OCI-LY1 (cell line): Measurements from ENCODE around the gene ACOT12.
"Not testable (repeated sequence)": the region's sequence is repeated elsewhere in the genome, so short reads cannot be mapped to it uniquely, and the experiment has no call there.

Source experiments
- H2AFZ ChIP-seq: fragments of 200-600 bp; sonication (generic), shearing (Covaris generic); 2 replicates; pipeline ENCODE4 v1.6.0; 2014; ENCODE audit warnings: antibody characterized with exemption, mild to moderate bottlenecking, low read length
- H3F3A ChIP-seq: fragments of 200-600 bp; sonication (generic), shearing (Covaris generic); 2 replicates; pipeline ENCODE4 v1.6.0; 2014; ENCODE audit warnings: mild to moderate bottlenecking, antibody characterized with exemption, low read length, moderate library complexity; ENCODE audit not compliant: insufficient read depth
- H3K27ac ChIP-seq: fragments of 200-600 bp; sonication (generic); 2 replicates; pipeline ENCODE4 v1.5.1; 2014; ENCODE audit warnings: low read length, mixed run types, mild to moderate bottlenecking, low read depth; ENCODE audit not compliant: poor library complexity, severe bottlenecking
- H3K27me3 ChIP-seq: fragments of 200-600 bp; sonication (generic); 2 replicates; pipeline ENCODE4 v1.6.0; 2014; ENCODE audit warnings: antibody characterized with exemption, mild to moderate bottlenecking, low read length, moderate library complexity; ENCODE audit not compliant: insufficient read depth
- H3K36me3 ChIP-seq: fragments of 200-600 bp; sonication (generic); 2 replicates; pipeline ENCODE4 v1.6.1; 2014; ENCODE audit warnings: mild to moderate bottlenecking, antibody characterized with exemption, low read length, moderate library complexity, mixed read lengths; ENCODE audit not compliant: insufficient read depth
- H3K4me1 ChIP-seq: fragments of 200-600 bp; sonication (generic); 2 replicates; pipeline ENCODE4 v1.5.1; 2014; ENCODE audit warnings: mild to moderate bottlenecking, low read length, moderate library complexity; ENCODE audit not compliant: insufficient read depth, severe bottlenecking
- H3K4me2 ChIP-seq: fragments of 200-600 bp; sonication (generic), shearing (Covaris generic); 2 replicates; pipeline ENCODE4 v1.6.1; 2014; ENCODE audit warnings: low read length
- H3K4me3 ChIP-seq: fragments of 200-600 bp; sonication (generic); 2 replicates; pipeline ENCODE4 v1.5.1; 2014; ENCODE audit warnings: low read length, low read depth, mild to moderate bottlenecking, mixed read lengths; ENCODE audit not compliant: poor library complexity, severe bottlenecking
- H3K79me2 ChIP-seq: fragments of 200-600 bp; shearing (Covaris generic); 2 replicates; pipeline ENCODE4 v1.6.1; 2016; ENCODE audit warnings: mixed run types, low read length, mixed read lengths; ENCODE audit not compliant: insufficient read depth
- H3K9ac ChIP-seq: fragments of 200-600 bp; sonication (generic), shearing (Covaris generic); 2 replicates; pipeline ENCODE4 v1.6.1; 2014; ENCODE audit warnings: mild to moderate bottlenecking, low read length, mixed read lengths
- H3K9me2 ChIP-seq: fragments of 200-600 bp; sonication (generic), shearing (Covaris generic); 2 replicates; pipeline ENCODE4 v1.6.1; 2014; ENCODE audit warnings: low read depth, mild to moderate bottlenecking, low read length, mixed read lengths
- H3K9me3 ChIP-seq: fragments of 200-600 bp; shearing (Covaris generic); 2 replicates; pipeline ENCODE4 v1.6.1; 2014; ENCODE audit warnings: low read length, mixed read lengths
- H4K20me1 ChIP-seq: fragments of 200-600 bp; sonication (generic), shearing (Covaris generic); 2 replicates; pipeline ENCODE4 v1.6.0; 2016; ENCODE audit warnings: mild to moderate bottlenecking, low read length; ENCODE audit not compliant: insufficient read depth
- EZH2 ChIP-seq: fragments of 200-600 bp; sonication (generic), shearing (Covaris generic); IDR thresholded peaks from 2 replicates; pipeline ENCODE4 v1.8.0; 2017; ENCODE audit warnings: borderline replicate concordance, mixed run types, mild to moderate bottlenecking, antibody characterized with exemption, low read length, moderate library complexity, mixed read lengths
- TF ChIP-seq, protein P1 (sequence below): fragments of 200-600 bp; sonication (generic), shearing (Covaris generic); IDR thresholded peaks from 2 replicates; pipeline ENCODE4 v1.5.1; 2017; ENCODE audit warnings: mild to moderate bottlenecking, antibody characterized with exemption, low read length, moderate library complexity, mixed read lengths

ACOT12 gene

DNA sequence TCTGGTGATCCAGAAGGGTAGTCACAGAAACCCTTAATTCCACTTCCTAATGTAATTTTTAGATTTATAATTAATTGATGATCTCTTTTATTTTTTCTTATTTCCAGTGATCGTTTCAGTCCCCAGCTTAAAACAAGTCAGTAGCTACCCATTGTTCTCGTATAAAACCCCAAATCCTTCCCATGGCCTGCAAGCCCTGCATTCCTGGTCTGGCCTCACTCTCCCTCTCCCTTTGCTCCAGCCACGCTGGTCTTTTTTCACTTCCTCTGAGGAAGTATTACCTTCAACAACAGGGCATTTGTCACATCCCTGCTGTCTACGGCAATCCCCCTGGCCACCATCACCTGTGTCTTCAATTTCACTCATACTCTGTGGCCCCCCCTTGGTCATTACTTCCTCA, 44.8 kb downstream of the ACOT12 start:
- no peak overlapping the region for H2AFZ ChIP-seq
- no peaks in the 10 kb centered on the region for H3K36me3 ChIP-seq
- H3K4me1 ChIP-seq = no peaks in the 10 kb centered on the region
- TF ChIP-seq, protein P1, sequence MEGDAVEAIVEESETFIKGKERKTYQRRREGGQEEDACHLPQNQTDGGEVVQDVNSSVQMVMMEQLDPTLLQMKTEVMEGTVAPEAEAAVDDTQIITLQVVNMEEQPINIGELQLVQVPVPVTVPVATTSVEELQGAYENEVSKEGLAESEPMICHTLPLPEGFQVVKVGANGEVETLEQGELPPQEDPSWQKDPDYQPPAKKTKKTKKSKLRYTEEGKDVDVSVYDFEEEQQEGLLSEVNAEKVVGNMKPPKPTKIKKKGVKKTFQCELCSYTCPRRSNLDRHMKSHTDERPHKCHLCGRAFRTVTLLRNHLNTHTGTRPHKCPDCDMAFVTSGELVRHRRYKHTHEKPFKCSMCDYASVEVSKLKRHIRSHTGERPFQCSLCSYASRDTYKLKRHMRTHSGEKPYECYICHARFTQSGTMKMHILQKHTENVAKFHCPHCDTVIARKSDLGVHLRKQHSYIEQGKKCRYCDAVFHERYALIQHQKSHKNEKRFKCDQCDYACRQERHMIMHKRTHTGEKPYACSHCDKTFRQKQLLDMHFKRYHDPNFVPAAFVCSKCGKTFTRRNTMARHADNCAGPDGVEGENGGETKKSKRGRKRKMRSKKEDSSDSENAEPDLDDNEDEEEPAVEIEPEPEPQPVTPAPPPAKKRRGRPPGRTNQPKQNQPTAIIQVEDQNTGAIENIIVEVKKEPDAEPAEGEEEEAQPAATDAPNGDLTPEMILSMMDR = no peak
- no peak for TF ChIP-seq EZH2
- H3K9ac ChIP-seq = no peak overlapping the region
- no peak overlapping the region for H3K27ac ChIP-seq
- no peaks in the 10 kb centered on the region for H3K79me2 ChIP-seq
- H3K27me3 ChIP-seq = no peaks in the 10 kb centered on the region; the same call in 1 of the 2 replicates
- no peak overlapping the region for H3K4me3 ChIP-seq
- no peaks in the 10 kb centered on the region for H3F3A ChIP-seq
- H3K9me3 ChIP-seq = no peaks in the 10 kb centered on the region
- no peak overlapping the region for H3K4me2 ChIP-seq
- no peaks in the 10 kb centered on the region for H3K9me2 ChIP-seq
- H4K20me1 ChIP-seq = no peaks in the 10 kb centered on the region

DNA sequence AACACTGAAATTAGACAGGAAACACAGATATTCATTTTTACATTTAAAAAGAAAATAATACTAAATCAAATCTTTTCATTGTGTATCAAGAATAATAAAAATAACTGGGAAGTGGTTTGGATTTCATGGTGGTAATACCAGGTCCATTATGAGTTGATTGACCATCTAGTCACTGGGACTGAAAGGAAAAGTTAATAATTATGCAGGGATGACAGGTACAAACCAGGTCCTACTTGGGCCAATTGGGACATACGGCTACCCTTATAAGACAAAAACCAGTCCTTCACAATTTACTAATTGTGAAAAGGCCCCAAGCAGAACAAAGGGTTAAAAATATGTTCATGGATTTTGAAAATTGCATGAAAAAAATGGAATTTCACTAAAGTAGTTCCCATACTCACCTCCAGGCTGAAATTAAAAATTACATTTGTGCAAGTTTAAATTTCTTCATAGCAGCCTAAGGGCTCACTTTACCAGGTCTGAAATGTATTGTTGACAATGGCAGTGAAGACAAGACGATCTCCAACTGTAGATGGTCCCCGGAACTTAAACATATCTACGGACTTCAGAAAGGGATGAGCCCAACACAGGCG, 48.4 kb downstream of the ACOT12 start:
- Histone ChIP-seq H3K27ac (no peak overlapping the region), H3K4me1 (no peaks in the 10 kb centered on the region), H2AFZ (no peak overlapping the region), H3K36me3 (no peaks in the 10 kb centered on the region), H3F3A (no peaks in the 10 kb centered on the region), H3K9me2 (no peaks in the 10 kb centered on the region), H4K20me1 (no peaks in the 10 kb centered on the region), H3K9ac (no peak overlapping the region), H3K4me2 (no peak overlapping the region), H3K27me3 (no peaks in the 10 kb centered on the region; the same call in 1 of the 2 replicates), H3K9me3 (no peaks in the 10 kb centered on the region), H3K4me3 (no peak overlapping the region), H3K79me2 (no peaks in the 10 kb centered on the region)
- TF ChIP-seq, protein P1 = no peak
- TF ChIP-seq EZH2 = no peak

DNA sequence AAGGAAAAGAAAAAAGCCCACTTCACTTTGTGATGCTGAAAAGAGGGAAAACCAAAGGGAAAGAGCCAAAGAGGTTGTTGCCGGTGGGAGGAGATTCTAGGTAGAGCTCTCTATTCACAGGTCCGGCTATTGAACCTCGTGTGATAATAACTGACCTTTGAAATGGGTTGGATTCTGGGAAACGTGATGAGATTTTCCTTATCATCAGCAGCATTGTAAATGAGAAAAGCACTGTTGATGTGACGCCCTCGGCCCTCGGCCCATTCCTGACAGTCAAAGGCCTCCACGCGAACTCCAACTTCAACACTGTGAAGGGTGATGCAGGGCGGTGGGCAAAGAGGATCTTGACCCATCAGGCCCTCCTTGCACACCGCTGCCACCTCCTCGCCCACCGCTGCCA, 49.2 kb downstream of the ACOT12 start:
- no peak overlapping the region for H3K27ac ChIP-seq
- no peaks in the 10 kb centered on the region for H3K79me2 ChIP-seq
- H2AFZ ChIP-seq = no peak overlapping the region
- H3K9ac ChIP-seq = no peak overlapping the region
- no peaks in the 10 kb centered on the region for H3K36me3 ChIP-seq
- H3K27me3 ChIP-seq = no peaks in the 10 kb centered on the region; the same call in 1 of the 2 replicates
- H3K4me1 ChIP-seq = no peaks in the 10 kb centered on the region
- H4K20me1 ChIP-seq = no peaks in the 10 kb centered on the region
- H3K9me3 ChIP-seq = no peaks in the 10 kb centered on the region
- H3K4me3 ChIP-seq = no peak overlapping the region
- H3K4me2 ChIP-seq = no peak overlapping the region
- H3F3A ChIP-seq = no peaks in the 10 kb centered on the region
- no peak for TF ChIP-seq EZH2
- TF ChIP-seq, protein P1 = no peak
- H3K9me2 ChIP-seq = no peaks in the 10 kb centered on the region

DNA sequence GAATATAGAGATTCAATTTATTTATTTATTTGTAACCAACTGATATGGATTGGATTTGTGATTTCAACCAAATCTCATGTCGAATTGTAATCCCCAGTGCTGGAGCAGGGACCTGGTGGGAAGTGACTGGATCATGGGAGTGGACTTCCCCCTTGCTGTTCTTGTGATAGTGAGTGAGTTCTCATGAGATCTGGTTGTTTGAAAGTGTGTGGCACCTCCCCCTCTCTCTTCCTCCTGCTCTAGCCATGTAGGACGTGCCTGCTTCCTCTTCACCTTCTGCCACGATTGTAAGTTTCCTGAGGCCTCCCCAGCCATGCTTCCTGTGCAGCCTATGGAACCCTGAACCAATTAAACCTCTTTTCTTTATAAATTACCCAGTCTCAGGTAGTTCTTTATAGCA, 55.7 kb downstream of the ACOT12 start:
- not testable (repeated sequence) for H3F3A ChIP-seq, H3K4me1 ChIP-seq, H3K79me2 ChIP-seq, H3K9ac ChIP-seq, H3K36me3 ChIP-seq, H3K27me3 ChIP-seq, H3K9me3 ChIP-seq, H4K20me1 ChIP-seq, H2AFZ ChIP-seq, H3K4me3 ChIP-seq, H3K27ac ChIP-seq, H3K4me2 ChIP-seq, H3K9me2 ChIP-seq
